GM15510 (cell line): Measurements from ENCODE around the gene LRRK1.

Source experiments
- POLR2A ChIP-seq: IDR thresholded peaks from 3 replicates; pipeline ENCODE4 v1.6.1; 2011; ENCODE audit warnings: borderline replicate concordance; ENCODE audit not compliant: insufficient read length; ENCODE audit errors: extremely low read depth

The LRRK1 gene

DNA sequence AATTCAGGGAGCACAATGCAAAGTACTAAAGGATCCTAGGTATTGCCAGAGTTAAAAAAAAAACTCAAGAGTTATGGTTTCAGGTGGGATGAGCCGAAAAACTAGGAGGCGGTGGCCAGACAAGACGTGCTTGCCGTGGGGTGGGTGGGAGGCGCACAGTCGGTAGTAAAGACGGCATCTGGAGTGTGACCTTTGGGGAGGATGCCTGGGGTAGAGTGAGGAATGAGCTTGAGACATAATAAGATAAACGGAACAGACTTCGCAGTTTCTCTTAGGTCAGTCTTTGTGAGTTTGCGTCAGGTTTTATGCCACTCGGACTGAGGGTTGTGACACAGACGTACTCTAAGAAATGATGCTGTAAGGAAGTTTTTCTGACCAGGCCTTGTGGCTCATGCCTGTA, 139.6 kb downstream of the LRRK1 start:
- no peak for TF ChIP-seq POLR2A

DNA sequence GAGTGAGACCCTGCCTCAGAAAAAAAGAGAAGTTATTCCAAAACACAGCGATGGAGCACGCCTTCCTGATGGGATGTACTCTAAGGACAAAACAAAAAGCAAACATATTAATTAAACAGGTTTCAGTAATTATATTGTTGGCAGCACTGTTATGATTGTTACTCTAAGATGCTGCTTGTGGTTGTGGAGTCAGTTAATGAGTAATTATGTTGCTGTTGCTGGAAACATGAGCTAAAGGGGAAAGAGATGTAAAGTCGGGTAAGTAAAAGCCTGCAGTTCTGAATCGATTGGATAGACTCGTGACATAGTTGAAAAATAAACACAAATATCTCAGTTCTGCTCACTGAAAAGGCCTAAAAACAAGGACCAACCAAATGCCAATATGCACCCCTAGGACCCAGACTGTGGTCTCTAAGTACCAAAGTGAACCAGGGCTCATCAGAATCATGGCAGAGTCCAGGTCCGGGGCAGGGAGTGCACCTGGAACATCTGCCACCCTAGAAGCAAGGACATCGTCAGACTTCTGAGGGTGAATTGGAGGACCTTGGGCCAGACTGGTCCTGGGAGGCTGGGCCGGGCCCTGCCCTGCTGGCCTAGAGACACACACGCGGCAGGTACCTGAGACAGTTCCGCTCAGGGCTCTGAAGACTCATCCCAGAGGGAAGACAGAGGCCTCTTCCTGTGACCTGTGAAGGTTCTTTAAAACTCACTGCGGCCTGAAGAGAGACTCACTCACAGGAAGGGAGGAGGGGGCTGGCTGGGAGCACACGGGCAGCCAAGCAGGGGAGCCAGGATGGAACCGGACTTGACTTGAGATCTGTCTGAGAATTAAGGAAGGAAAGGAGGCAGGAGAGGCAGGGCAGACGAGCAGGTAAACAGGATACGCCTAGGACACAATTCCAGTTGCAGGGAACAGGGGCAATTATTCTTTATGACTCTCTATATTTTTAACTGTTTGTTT, 140.5 kb downstream of the LRRK1 start:
- no peak for TF ChIP-seq POLR2A

- no peak for TF ChIP-seq POLR2A
Measured at GRCh38 chr15:101060576-101061551, 141.7 kb downstream of the LRRK1 start.

DNA sequence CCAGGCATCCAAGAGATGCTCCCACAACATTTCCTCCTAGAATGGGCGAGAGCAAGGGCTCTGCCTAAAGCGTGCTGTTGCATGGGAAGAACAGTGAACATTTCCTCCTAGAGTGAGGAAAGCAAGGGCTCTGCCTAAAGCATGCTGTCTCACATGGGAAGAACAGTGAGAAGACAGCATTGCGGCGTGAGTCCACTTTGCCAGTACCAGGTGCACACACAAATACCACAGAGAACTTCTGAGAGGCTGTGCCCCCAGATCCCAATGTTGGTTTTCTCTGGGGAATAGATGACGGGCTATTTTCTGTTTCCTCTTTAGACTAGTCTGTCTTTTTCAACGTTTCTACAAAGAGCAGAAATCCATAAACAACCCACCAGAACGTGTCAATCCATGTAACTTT, 142.9 kb downstream of the LRRK1 start:
- no peak for TF ChIP-seq POLR2A

- TF ChIP-seq POLR2A, result no peak
Measured at GRCh38 chr15:101062471-101063171, 143.5 kb downstream of the LRRK1 start.

GRCh38 chr15:101063212-101063611, 144.1 kb downstream of the LRRK1 start:
- TF ChIP-seq POLR2A, result no peak

GRCh38 chr15:101063891-101064794, 145.0 kb downstream of the LRRK1 start:
- no peak for TF ChIP-seq POLR2A

DNA sequence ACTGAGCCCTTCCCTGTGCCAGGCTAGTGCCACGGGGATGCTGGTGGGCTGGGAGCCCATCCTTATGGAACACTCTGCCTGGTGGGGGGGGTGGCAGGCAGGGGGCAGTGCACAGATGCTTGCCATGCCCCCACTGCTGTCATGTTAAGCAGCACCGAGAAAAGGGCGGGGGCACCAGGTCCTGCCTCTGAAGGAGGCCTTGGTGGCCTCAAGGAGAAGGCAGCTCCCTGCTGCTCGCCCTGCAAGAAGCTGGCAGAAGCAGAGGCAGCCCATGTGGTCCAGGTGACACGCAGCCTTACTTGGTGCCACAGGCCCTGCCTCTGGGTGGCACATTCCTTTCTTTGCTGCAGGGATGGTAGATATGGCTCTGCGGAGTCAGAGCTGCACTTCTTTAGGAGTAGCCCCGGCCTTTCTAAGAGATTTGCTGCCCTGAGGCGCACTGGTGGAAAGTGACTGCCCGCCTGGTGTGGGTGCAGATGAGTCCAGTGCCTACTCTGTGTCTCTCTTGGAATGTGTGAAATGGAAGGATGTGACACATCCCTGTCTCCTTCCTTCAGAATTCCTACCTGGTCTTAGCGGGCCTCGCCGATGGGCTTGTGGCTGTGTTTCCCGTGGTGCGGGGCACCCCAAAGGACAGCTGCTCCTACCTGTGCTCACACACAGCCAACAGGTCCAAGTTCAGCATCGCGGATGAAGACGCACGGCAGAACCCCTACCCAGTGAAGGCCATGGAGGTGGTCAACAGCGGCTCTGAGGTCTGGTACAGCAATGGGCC, 145.8 kb downstream of the LRRK1 start:
- no peak for TF ChIP-seq POLR2A

- TF ChIP-seq POLR2A, result no peak
Measured at GRCh38 chr15:101065570-101066221, 146.5 kb downstream of the LRRK1 start.

- no peak for TF ChIP-seq POLR2A
Measured at GRCh38 chr15:101066501-101067408, 147.6 kb downstream of the LRRK1 start.
